Measurements from ENCODE around the gene STK39.
"Not testable (repeated sequence)": the region's sequence is repeated elsewhere in the genome, so short reads cannot be mapped to it uniquely, and the experiment has no call there.

Gene STK39

DNA sequence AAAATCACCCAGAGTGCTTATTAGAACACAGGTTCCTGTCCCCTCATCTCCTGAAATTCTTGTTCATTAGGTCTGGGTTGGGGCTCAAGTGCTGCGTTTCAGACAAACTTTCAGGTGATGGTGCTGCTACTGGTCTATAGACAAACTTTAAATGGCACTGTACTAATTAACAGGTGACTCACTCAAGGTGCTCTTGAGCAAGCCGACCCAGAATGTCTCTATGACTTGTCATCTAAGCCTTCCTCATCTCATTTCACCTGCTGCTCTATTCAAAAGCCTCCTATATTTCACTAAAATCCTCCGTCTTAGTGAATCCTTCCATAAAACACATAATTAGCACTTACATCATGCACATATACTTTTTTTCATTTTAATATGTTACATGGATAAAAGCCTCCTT, 29.9 kb upstream of the STK39 start:
- TF ChIP-seq, protein P1, sequence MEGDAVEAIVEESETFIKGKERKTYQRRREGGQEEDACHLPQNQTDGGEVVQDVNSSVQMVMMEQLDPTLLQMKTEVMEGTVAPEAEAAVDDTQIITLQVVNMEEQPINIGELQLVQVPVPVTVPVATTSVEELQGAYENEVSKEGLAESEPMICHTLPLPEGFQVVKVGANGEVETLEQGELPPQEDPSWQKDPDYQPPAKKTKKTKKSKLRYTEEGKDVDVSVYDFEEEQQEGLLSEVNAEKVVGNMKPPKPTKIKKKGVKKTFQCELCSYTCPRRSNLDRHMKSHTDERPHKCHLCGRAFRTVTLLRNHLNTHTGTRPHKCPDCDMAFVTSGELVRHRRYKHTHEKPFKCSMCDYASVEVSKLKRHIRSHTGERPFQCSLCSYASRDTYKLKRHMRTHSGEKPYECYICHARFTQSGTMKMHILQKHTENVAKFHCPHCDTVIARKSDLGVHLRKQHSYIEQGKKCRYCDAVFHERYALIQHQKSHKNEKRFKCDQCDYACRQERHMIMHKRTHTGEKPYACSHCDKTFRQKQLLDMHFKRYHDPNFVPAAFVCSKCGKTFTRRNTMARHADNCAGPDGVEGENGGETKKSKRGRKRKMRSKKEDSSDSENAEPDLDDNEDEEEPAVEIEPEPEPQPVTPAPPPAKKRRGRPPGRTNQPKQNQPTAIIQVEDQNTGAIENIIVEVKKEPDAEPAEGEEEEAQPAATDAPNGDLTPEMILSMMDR (conservative IDR thresholded peaks at IDR 0.05; ENCODE audit: low read depth, low read length), result no peak
- no peak overlapping the region for H3K9ac ChIP-seq
- H3K79me2 ChIP-seq (ENCODE audit: insufficient read depth, low read depth), result no peaks in the 10 kb centered on the region
- H2AFZ ChIP-seq (ENCODE audit: low read depth), result no peak overlapping the region
- no peak overlapping the region for H3K4me2 ChIP-seq
- H3K27ac ChIP-seq, result no peak overlapping the region
- no peak overlapping the region for H3K4me3 ChIP-seq (IDR thresholded peaks at IDR 0.05; ENCODE audit: insufficient read depth, low read depth, low read length)
- H3K4me1 ChIP-seq (ENCODE audit: low read depth, poor library complexity, severe bottlenecking), result no peaks in the 10 kb centered on the region
- no peaks in the 10 kb centered on the region for H3K27me3 ChIP-seq (ENCODE audit: insufficient read depth, low read depth)
- H3K36me3 ChIP-seq (ENCODE audit: insufficient read depth), result no peaks in the 10 kb centered on the region
- H4K20me1 ChIP-seq (ENCODE audit: insufficient read depth), result no peaks in the 10 kb centered on the region

DNA sequence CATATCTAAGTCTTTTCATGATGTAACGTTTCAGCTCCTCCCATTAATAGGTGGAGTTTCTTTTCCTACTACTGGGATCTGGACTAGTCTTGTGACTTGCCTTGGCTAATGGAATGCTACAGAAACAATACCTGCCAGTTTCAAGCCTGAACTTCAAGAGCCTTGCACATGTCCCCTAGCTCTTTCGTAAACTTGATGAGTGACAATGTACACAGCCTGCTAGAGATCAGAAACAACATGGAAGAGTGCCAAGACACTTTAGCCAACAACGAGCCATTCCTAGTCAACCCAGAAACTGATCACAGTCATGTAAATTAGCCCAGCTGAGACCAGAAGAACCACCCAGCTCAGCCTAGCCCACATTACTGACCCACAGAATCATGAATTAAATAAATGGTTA, 24.8 kb upstream of the STK39 start:
- Histone ChIP-seq H3K9ac (no peak overlapping the region), H3K27me3 (ENCODE audit: insufficient read depth, low read depth) (no peaks in the 10 kb centered on the region), H4K20me1 (ENCODE audit: insufficient read depth) (no peaks in the 10 kb centered on the region), H2AFZ (ENCODE audit: low read depth) (no peak overlapping the region), H3K4me1 (ENCODE audit: low read depth, poor library complexity, severe bottlenecking) (no peaks in the 10 kb centered on the region), H3K27ac (no peak overlapping the region), H3K4me2 (no peak overlapping the region), H3K79me2 (ENCODE audit: insufficient read depth, low read depth) (no peaks in the 10 kb centered on the region), H3K4me3 (IDR thresholded peaks at IDR 0.05; ENCODE audit: insufficient read depth, low read depth, low read length) (no peak overlapping the region), H3K36me3 (ENCODE audit: insufficient read depth) (no peaks in the 10 kb centered on the region)
- TF ChIP-seq, protein P1 (conservative IDR thresholded peaks at IDR 0.05; ENCODE audit: low read depth, low read length), result no peak

DNA sequence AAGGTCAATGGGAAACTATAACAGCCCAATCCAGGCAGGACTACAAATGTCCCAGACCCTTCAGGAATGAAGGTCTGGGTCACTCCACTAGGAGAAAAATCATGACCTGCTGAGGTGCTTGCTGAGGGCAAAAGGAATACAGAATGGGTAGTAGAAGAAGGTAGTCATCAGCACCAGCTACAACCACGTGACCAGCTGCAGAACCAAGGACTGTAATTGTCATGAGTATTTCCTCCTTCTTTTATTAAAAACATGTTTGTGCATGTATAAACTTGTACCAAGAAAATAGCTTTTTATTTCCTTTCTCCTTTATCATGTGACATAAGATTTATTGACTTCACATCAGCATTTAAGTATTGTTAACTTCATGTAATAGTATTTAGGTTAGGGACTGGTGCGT, 15.5 kb upstream of the STK39 start:
- H3K4me1 ChIP-seq (ENCODE audit: low read depth, poor library complexity, severe bottlenecking); H3K79me2 ChIP-seq (ENCODE audit: insufficient read depth, low read depth); H3K4me2 ChIP-seq; H3K9ac ChIP-seq; H3K4me3 ChIP-seq (IDR thresholded peaks at IDR 0.05; ENCODE audit: insufficient read depth, low read depth, low read length); H3K27ac ChIP-seq; H3K36me3 ChIP-seq (ENCODE audit: insufficient read depth); H2AFZ ChIP-seq (ENCODE audit: low read depth); H3K27me3 ChIP-seq (ENCODE audit: insufficient read depth, low read depth); H4K20me1 ChIP-seq (ENCODE audit: insufficient read depth): not testable (repeated sequence)

DNA sequence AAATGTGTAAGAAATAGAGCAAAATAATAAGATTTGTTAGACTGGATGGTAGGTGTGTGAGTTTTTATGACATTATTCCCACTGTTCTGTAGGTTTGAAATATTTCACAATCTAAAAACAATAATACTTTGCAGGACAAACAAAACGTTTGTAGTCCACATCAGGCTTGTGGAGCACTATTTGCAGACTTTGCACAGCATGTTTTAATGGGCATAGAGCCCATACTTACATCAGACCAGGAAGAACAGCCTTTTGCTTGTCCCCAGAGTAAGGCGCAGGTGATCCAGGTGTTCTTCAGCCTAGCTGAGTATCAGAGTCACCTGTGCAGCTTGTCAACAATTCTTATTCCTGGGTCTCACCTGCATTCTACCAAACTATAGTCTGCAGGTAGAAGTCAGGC, 9.1 kb upstream of the STK39 start:
- Histone ChIP-seq H3K36me3 (ENCODE audit: insufficient read depth) (no peaks in the 10 kb centered on the region), H2AFZ (ENCODE audit: low read depth) (no peak overlapping the region), H3K4me1 (ENCODE audit: low read depth, poor library complexity, severe bottlenecking) (no peaks in the 10 kb centered on the region), H3K9ac (no peak overlapping the region), H3K4me2 (no peak overlapping the region), H3K79me2 (ENCODE audit: insufficient read depth, low read depth) (no peaks in the 10 kb centered on the region), H3K4me3 (IDR thresholded peaks at IDR 0.05; ENCODE audit: insufficient read depth, low read depth, low read length) (no peak overlapping the region), H3K27ac (no peak overlapping the region), H4K20me1 (ENCODE audit: insufficient read depth) (no peaks in the 10 kb centered on the region), H3K27me3 (ENCODE audit: insufficient read depth, low read depth) (no peaks in the 10 kb centered on the region)
- TF ChIP-seq, protein P1 (conservative IDR thresholded peaks at IDR 0.05; ENCODE audit: low read depth, low read length), result no peak

DNA sequence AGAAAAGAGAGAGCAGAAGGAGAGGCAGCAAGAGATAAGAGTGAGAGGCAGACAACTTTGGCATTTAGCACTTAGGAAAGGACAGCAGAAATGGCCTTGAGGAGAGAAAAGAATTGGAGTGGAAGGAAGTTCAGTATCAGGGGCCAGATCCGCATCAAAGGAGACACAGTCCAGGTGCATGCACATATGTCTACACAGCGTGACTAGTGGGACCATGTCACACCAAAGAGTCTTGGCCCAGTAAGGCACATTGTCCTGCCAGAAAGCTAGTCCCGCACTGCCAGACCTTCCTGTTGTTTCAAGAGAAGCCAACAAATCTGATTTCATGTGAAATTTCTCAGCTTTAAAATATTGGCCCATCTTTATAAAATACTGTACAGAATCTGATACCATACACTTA, 8.5 kb upstream of the STK39 start:
- H4K20me1 ChIP-seq (ENCODE audit: insufficient read depth), result no peaks in the 10 kb centered on the region
- H3K4me1 ChIP-seq (ENCODE audit: low read depth, poor library complexity, severe bottlenecking), result no peaks in the 10 kb centered on the region
- no peak overlapping the region for H3K4me2 ChIP-seq
- H3K4me3 ChIP-seq (IDR thresholded peaks at IDR 0.05; ENCODE audit: insufficient read depth, low read depth, low read length), result no peak overlapping the region
- H3K27me3 ChIP-seq (ENCODE audit: insufficient read depth, low read depth), result no peaks in the 10 kb centered on the region
- H3K27ac ChIP-seq, result no peak overlapping the region
- no peak overlapping the region for H3K9ac ChIP-seq
- TF ChIP-seq, protein P1 (conservative IDR thresholded peaks at IDR 0.05; ENCODE audit: low read depth, low read length), result no peak
- H3K36me3 ChIP-seq (ENCODE audit: insufficient read depth), result no peaks in the 10 kb centered on the region
- no peak overlapping the region for H2AFZ ChIP-seq (ENCODE audit: low read depth)
- H3K79me2 ChIP-seq (ENCODE audit: insufficient read depth, low read depth), result no peaks in the 10 kb centered on the region

Data from KMS-11 (cell line).